Measurements from ENCODE around the gene BACE1. TPM values are rescaled to one million over a fixed set of nuclear protein-coding genes. Genes with fewer than 3 reads are reported as not detected.
A peak's percentile ranks its signal among the peaks of the same experiment; 100 is the strongest.

The BACE1 gene
- total and polyA plus RNA-seq, 11 donors = 3.8 to 21.4 (median 14.6) TPM

DNA sequence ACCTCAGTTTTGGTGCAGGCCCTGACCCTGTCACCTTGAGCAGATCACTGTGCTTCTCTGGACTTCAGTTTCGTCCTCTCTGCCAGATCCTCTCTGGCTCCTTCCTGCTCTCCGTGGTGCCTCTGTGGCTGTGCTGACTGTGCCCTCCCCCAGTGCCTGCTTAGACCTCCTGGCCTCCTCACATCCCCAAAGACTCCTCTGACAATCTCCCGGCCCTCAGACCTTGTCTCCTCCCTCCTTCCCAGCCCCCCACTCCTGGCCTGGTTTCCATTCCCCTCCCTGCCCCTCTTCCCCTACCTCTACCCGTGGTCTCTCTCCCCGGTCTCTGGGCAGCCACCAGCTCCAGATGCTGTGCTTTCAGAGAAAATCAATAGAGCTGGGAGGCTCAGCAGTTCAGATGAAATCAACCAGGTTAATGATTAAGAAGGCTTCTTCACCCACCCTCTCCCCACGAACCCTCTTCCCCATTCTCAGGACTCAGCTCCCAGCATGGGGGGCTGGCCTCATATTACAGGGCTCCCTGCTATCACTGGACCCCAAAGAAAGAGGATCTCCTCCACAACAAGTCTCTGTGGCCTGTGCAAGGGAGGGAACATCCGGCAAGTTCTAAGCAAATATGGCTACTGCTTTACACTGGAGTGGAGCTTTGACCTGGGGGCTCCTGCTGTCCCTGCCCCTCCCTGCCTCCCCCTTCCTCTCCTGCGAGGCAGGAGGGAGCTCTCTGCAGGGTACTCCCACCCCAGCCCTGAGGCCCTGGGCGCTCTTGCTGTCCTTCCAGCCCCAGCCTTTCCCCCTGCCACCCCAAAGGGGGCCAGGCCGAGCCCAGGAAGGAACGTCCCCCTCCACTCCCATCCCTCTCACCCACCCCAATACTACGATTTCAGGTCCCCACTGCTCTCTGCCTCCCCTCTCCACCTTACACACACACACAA, 16.4 kb downstream of the BACE1 start:
- intact Hi-C loops (cut with DNase I) = no loop called here
- H3K36me3 ChIP-seq = peaks cover 0 to 12% (median 5%) of the 10 kb centered on the region in 9 donors
- peaks cover 0 to 27% (median 12%) of the 10 kb centered on the region in 12 donors for H3K4me1 ChIP-seq
- H3K9me3 ChIP-seq = no peaks in the 10 kb centered on the region
- DNase-seq (no peak), ATAC-seq (peak in 1 of 4 donors; percentile 10)
- no peaks in the 10 kb centered on the region for H3K27me3 ChIP-seq
- peak overlapping the region in 4 of 12 donors; percentile 23 to 39 (median 30) for H3K4me3 ChIP-seq
- no peak overlapping the region for H3K27ac ChIP-seq
- TF ChIP-seq, protein P1, sequence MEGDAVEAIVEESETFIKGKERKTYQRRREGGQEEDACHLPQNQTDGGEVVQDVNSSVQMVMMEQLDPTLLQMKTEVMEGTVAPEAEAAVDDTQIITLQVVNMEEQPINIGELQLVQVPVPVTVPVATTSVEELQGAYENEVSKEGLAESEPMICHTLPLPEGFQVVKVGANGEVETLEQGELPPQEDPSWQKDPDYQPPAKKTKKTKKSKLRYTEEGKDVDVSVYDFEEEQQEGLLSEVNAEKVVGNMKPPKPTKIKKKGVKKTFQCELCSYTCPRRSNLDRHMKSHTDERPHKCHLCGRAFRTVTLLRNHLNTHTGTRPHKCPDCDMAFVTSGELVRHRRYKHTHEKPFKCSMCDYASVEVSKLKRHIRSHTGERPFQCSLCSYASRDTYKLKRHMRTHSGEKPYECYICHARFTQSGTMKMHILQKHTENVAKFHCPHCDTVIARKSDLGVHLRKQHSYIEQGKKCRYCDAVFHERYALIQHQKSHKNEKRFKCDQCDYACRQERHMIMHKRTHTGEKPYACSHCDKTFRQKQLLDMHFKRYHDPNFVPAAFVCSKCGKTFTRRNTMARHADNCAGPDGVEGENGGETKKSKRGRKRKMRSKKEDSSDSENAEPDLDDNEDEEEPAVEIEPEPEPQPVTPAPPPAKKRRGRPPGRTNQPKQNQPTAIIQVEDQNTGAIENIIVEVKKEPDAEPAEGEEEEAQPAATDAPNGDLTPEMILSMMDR (IDR thresholded peaks at IDR 0.05) = no peak
- no peak for TF ChIP-seq POLR2A (IDR thresholded peaks at IDR 0.05)
- WGBS, 4 donors = 56 to 67% (median 66%) methylated on average over 11 to 12 of the region's 12 CpGs

DNA sequence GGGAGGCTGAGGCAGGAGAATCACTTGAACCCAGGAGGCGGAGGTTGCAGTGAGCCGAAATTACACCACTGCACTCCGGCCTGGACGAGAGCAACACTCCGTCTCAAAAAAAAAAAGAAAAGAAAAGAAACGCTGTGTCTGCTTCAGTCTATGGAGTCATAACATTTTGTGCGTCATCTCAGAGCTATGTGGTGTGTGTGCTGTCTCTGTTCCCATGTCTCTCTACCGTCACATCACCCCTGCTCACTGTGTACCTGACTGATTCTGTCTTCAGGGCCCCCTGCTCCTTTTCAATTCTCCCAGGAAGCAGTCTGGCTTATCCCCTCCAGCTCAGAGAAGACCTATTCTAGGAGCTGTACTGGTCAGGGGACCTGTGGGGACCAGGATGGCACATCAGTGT, 17.9 kb downstream of the BACE1 start:
- intact Hi-C loops (cut with DNase I) = no loop called here
- DNase-seq (no peak), ATAC-seq (no peak)
- Histone ChIP-seq H3K27ac (no peak overlapping the region), H3K9me3 (no peaks in the 10 kb centered on the region), H3K36me3 (peaks cover 0 to 24% (median 14%) of the 10 kb centered on the region in 9 donors), H3K27me3 (no peaks in the 10 kb centered on the region), H3K4me3 (no peak overlapping the region), H3K4me1 (peaks cover 0 to 21% (median 12%) of the 10 kb centered on the region in 12 donors)
- WGBS, 4 donors = 92 to 98% (median 94%) methylated on average over 8 of the region's 8 CpGs
- TF ChIP-seq POLR2A (IDR thresholded peaks at IDR 0.05) = no peak
- TF ChIP-seq, protein P1 (IDR thresholded peaks at IDR 0.05) = no peak

DNA sequence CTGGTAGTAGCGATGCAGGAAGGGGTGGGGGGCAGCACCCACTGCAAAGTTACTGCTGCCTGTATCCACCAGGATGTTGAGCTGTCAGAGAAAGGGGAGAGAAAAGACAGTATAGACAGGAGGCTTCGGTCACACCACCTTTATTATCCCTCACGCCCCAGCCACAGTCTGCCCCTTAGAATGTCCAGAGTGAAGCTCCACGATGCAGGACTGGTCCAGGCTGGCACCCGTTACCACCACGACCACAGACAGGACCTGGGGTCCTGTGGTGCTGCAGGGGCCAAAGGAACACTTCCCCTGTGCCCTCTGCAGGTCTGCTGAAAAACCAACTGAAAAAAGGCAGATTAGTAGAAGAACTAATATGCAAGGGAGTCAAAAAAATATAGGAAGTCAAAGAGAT, 19.2 kb downstream of the BACE1 start:
- WGBS, 4 donors = 83 to 92% (median 89%) methylated on average over 6 of the region's 6 CpGs
- DNase-seq (no peak), ATAC-seq (no peak)
- Histone ChIP-seq H3K9me3 (no peaks in the 10 kb centered on the region), H3K27ac (no peak overlapping the region), H3K4me1 (peaks cover 0 to 21% (median 12%) of the 10 kb centered on the region in 12 donors), H3K4me3 (no peak overlapping the region), H3K36me3 (peaks cover 0 to 37% (median 25%) of the 10 kb centered on the region in 9 donors), H3K27me3 (no peaks in the 10 kb centered on the region)
- intact Hi-C loops (cut with DNase I) = no loop called here
- TF ChIP-seq, protein P1 (IDR thresholded peaks at IDR 0.05) = no peak
- TF ChIP-seq POLR2A (IDR thresholded peaks at IDR 0.05) = no peak

DNA sequence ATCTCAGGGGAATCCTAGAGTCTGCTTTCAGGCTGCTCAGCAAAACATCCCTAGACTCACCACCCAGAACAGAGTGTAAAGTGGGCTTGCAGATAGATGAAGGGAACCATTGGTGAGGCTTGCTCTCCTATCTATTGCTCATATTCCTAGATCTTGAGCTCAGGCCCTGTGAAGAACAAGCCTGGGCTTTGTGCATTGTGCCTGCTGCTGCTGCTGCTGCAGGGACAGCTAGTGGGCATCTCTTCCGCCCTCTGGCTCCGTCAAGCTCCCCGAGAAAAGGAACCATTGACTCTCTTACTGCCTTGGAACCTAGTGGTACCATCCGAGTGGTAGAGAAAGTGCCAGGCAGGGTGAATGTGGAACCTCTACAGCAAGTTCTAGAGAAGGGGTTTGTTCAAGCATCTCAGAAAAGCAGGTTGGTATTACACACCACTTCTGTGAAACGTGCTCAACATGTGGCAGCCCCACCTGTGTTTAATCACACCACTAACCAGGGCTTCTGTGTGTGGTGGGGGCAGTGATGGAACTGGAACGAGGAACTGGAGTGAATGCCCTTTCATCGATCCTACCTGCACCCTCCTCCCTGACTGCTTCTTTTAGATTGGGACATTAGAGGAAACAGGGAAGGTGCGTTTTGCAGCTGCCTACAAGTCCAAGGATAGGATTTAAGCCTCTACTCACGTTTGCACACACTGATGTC, 20.5 kb downstream of the BACE1 start:
- Histone ChIP-seq H3K4me3 (no peak overlapping the region), H3K9me3 (no peaks in the 10 kb centered on the region), H3K27me3 (no peaks in the 10 kb centered on the region), H3K36me3 (peaks cover 0 to 50% (median 38%) of the 10 kb centered on the region in 9 donors), H3K27ac (no peak overlapping the region), H3K4me1 (peaks cover 0 to 16% (median 8%) of the 10 kb centered on the region in 12 donors)
- TF ChIP-seq, protein P1 (IDR thresholded peaks at IDR 0.05) = no peak
- TF ChIP-seq POLR2A (IDR thresholded peaks at IDR 0.05) = no peak
- intact Hi-C loops (cut with DNase I) = no loop called here
- DNase-seq = no peak
- 85 to 93% (median 91%) methylated on average over 9 of the region's 9 CpGs for WGBS, 4 donors
- ATAC-seq = no peak
